ENCODE results near the gene RASEF.

GRCh38 chr9:83002329-83002728, 60.6 kb downstream of the RASEF start:
- TF ChIP-seq TCF12 (IDR thresholded peaks at IDR 0.05; ENCODE audit: low read depth), result no peak
- no peak for TF ChIP-seq YY1 (IDR thresholded peaks at IDR 0.05; ENCODE audit: low read depth)
- no peak for TF ChIP-seq EP300 (IDR thresholded peaks at IDR 0.05; ENCODE audit: borderline replicate concordance)
- no peak for TF ChIP-seq REST (IDR thresholded peaks at IDR 0.05; ENCODE audit: low read depth)
- no peak for TF ChIP-seq MAX (IDR thresholded peaks at IDR 0.05)
- no peak for TF ChIP-seq RAD21 (IDR thresholded peaks at IDR 0.05; ENCODE audit: low read depth)
- no peak for TF ChIP-seq TAF1 (IDR thresholded peaks at IDR 0.05; ENCODE audit: low read depth)
- no peak for TF ChIP-seq NFIC (IDR thresholded peaks at IDR 0.05)
- no peak for TF ChIP-seq CREB1 (IDR thresholded peaks at IDR 0.05; ENCODE audit: low read depth)
- no peak for TF ChIP-seq TEAD4 (IDR thresholded peaks at IDR 0.05)
- no peak for TF ChIP-seq EGR1 (IDR thresholded peaks at IDR 0.05)
- TF ChIP-seq USF1 (IDR thresholded peaks at IDR 0.05), result no peak
